T-helper 2 cell (primary cell): ENCODE results near the gene PRKG1.
"Not testable (repeated sequence)": the region's sequence is repeated elsewhere in the genome, so short reads cannot be mapped to it uniquely, and the experiment has no call there.

Source experiments
- DNase-seq, 5 experiments: peaks; one replicate each; pipeline versions ENCODE4 v3.0.0 to v3.0.0-alpha.2; 2012 to 2022

Gene PRKG1

GRCh38 chr10:51119441-51119840 lies 45.2 kb downstream of the PRKG1 start:
- DNase-seq, result no peak

- DNase-seq, result no peak
These were observed 47.6 kb downstream of the PRKG1 start for GRCh38 chr10:51121861-51122260.

GRCh38 chr10:51124852-51125251 lies 50.6 kb downstream of the PRKG1 start:
- peak in 1 of 5 experiments; percentile 2 for DNase-seq

GRCh38 chr10:51125518-51125917 lies 51.2 kb downstream of the PRKG1 start:
- no peak for DNase-seq

- DNase-seq, result no peak
These were observed 55.8 kb downstream of the PRKG1 start for GRCh38 chr10:51129946-51130544.

GRCh38 chr10:51137756-51138529 lies 63.7 kb downstream of the PRKG1 start:
- DNase-seq, result no peak

- DNase-seq, result no peak
These were observed 64.9 kb downstream of the PRKG1 start for GRCh38 chr10:51139176-51139575.

GRCh38 chr10:51141010-51141409 lies 66.7 kb downstream of the PRKG1 start:
- DNase-seq, result no peak

GRCh38 chr10:51144161-51144781 lies 70.0 kb downstream of the PRKG1 start:
- no peak for DNase-seq

GRCh38 chr10:51145375-51145774 lies 71.1 kb downstream of the PRKG1 start:
- no peak for DNase-seq

- no peak for DNase-seq
These were observed 73.5 kb downstream of the PRKG1 start for GRCh38 chr10:51147644-51148399.

- no peak for DNase-seq
These were observed 82.6 kb downstream of the PRKG1 start for GRCh38 chr10:51156926-51157325.

- DNase-seq, result no peak
These were observed 84.5 kb downstream of the PRKG1 start for GRCh38 chr10:51158832-51159231.

GRCh38 chr10:51159841-51160240 lies 85.6 kb downstream of the PRKG1 start:
- no peak for DNase-seq

GRCh38 chr10:51162002-51162401 lies 87.7 kb downstream of the PRKG1 start:
- DNase-seq, result no peak

GRCh38 chr10:51163380-51164049 lies 89.2 kb downstream of the PRKG1 start:
- not testable (repeated sequence) for DNase-seq

- no peak for DNase-seq
These were observed 94.0 kb downstream of the PRKG1 start for GRCh38 chr10:51168086-51168815.

GRCh38 chr10:51169111-51169510 lies 94.8 kb downstream of the PRKG1 start:
- no peak for DNase-seq

- DNase-seq, result no peak
These were observed 96.4 kb downstream of the PRKG1 start for GRCh38 chr10:51170518-51171245.

- no peak for DNase-seq
These were observed 97.7 kb downstream of the PRKG1 start for GRCh38 chr10:51171946-51172345.
